K562 (cell line): Measurements from ENCODE around the gene RNF186. TPM values are rescaled to one million over a fixed set of nuclear protein-coding genes. Genes with fewer than 3 reads are reported as not detected.

Source experiments
- ATAC-seq: fragments of 200-7000 bp; cut with Tn5 transposase; 3 replicates; pipeline ENCODE4 v1.9.1; 2020; ENCODE audit warnings: moderate library complexity
- BruUV-seq: library from RNA; stranded (reverse); fragments of 400-500 nt; replicated peaks from 2 replicates; lab custom pipeline; 2021; lab: Mats Ljungman, UMichigan
- CTCF ChIA-PET: fragments of 300-600 bp; formaldehyde crosslinking; extraction: SDS; loops from one replicate; lab custom pipeline; 2021; ENCODE audit warnings: low intra/inter-chr PET ratio; lab: Yijun Ruan, JAX
- POLR2A ChIA-PET: fragments of 300-600, 350-650 bp; sonication (Branson Sonifier 250); formaldehyde crosslinking; extraction: SDS; loops from one replicate; lab custom pipeline; 2021; ENCODE audit warnings: antibody characterized with exemption, inconsistent platforms; lab: Yijun Ruan, JAX
- DNase-seq, 4 experiments: peaks; one replicate each; pipeline versions ENCODE4 v3.0.0 to v3.0.0-alpha.2; 2011 to 2018; ENCODE audit warnings: low spot score in 3 of 4, mixed read lengths in 3 of 4; ENCODE audit errors: extremely low read depth in 1 of 4
- FAIRE-seq: peaks from 2 replicates; lab custom pipeline; 2011; peaks lifted over from hg19 to GRCh38; lab: Jason Lieb, UNC
- H2AFZ ChIP-seq: 2 replicates; pipeline ENCODE4 v1.6.0; 2011; ENCODE audit warnings: low read depth, low read length, control low read depth, inconsistent platforms
- H3K27ac ChIP-seq: fragments of 200-600 bp; 3 replicates; pipeline ENCODE4 v1.8.0; 2011; ENCODE audit warnings: low read depth, mild to moderate bottlenecking, control low read depth, inconsistent platforms, low read length, moderate library complexity, mixed read lengths; ENCODE audit errors: extremely low read depth
- H3K27me3 ChIP-seq, 2 experiments: fragments of 300-600 bp in 1 of 2; 2 replicates in 1 of 2; 3 replicates in 1 of 2; pipeline versions ENCODE4 v1.6.0 to v1.8.0; 2011; ENCODE audit warnings: inconsistent platforms in 2 of 2, low read length in 2 of 2, mild to moderate bottlenecking in 1 of 2, mixed read lengths in 1 of 2, moderate library complexity in 1 of 2; ENCODE audit not compliant: control insufficient read depth in 2 of 2, insufficient read depth in 2 of 2
- H3K36me3 ChIP-seq: fragments of 300-600 bp; 3 replicates; pipeline ENCODE4 v1.8.0; 2011; ENCODE audit warnings: mild to moderate bottlenecking, low read length, inconsistent platforms; ENCODE audit not compliant: control insufficient read depth, insufficient read depth
- H3K4me1 ChIP-seq, 2 experiments: fragments of 200-600 bp in 1 of 2; replicated peaks in 1 of 2; 2 replicates in 1 of 2; 3 replicates in 1 of 2; pipeline versions ENCODE4 v1.5.1 to v1.8.0; 2011; ENCODE audit warnings: inconsistent platforms in 2 of 2, low read length in 2 of 2, mild to moderate bottlenecking in 1 of 2, mixed read lengths in 1 of 2, moderate library complexity in 1 of 2; ENCODE audit not compliant: control insufficient read depth in 2 of 2, insufficient read depth in 2 of 2
- H3K4me2 ChIP-seq: 2 replicates; pipeline ENCODE4 v1.6.1; 2011; ENCODE audit warnings: low read length, control low read depth, inconsistent platforms, mixed read lengths; ENCODE audit not compliant: insufficient read depth
- H3K4me3 ChIP-seq: fragments of 200-600 bp; sonication (generic), shearing (Covaris generic); 2 replicates; pipeline ENCODE4 v1.5.1; 2016; ENCODE audit warnings: control low read depth, inconsistent platforms
- H3K79me2 ChIP-seq: fragments of 200-600 bp; 3 replicates; pipeline ENCODE4 v1.8.0; 2011; ENCODE audit warnings: low read length, inconsistent platforms; ENCODE audit not compliant: control insufficient read depth, insufficient read depth
- H3K9ac ChIP-seq, 2 experiments: 2 replicates each; pipeline versions ENCODE4 v1.6.0 to v1.6.1; 2011; ENCODE audit warnings: low read depth in 2 of 2, low read length in 2 of 2, control low read depth in 1 of 2, inconsistent platforms in 1 of 2, mild to moderate bottlenecking in 1 of 2, mixed read lengths in 1 of 2; ENCODE audit not compliant: insufficient read depth in 1 of 2
- H3K9me1 ChIP-seq: one replicate; pipeline ENCODE4 v1.6.0; 2011; ENCODE audit warnings: inconsistent platforms, mild to moderate bottlenecking, low read length, moderate library complexity; ENCODE audit not compliant: control insufficient read depth, insufficient read depth
- H3K9me3 ChIP-seq: replicated peaks from 2 replicates; pipeline ENCODE4 v1.5.1; 2011; ENCODE audit warnings: low read depth, low read length, inconsistent platforms; ENCODE audit not compliant: control insufficient read depth, insufficient read depth
- H4K20me1 ChIP-seq: replicated peaks from 2 replicates; pipeline ENCODE4 v1.6.1; 2011; ENCODE audit warnings: low read length, inconsistent platforms, mixed read lengths; ENCODE audit not compliant: control insufficient read depth, insufficient read depth
- AFF4 ChIP-seq: sonication (generic); formaldehyde crosslinking; IDR thresholded peaks from 2 replicates; pipeline ENCODE4 v1.8.0; 2023; ENCODE audit warnings: mild to moderate bottlenecking, missing genetic modification reagents
- BHLHE40 ChIP-seq: IDR thresholded peaks from 2 replicates; pipeline ENCODE4 v1.6.1; 2011; ENCODE audit warnings: low read length, improper control_type of control experiment
- RERE ChIP-seq: sonication (generic); formaldehyde crosslinking; IDR thresholded peaks from 2 replicates; pipeline ENCODE4 v1.8.0; 2023; ENCODE audit warnings: missing genetic modification reagents, mild to moderate bottlenecking, borderline replicate concordance
- ZNF280A ChIP-seq: fragments of 450-650 bp; IDR thresholded peaks from 2 replicates; pipeline ENCODE4 v1.6.1; 2018; ENCODE audit warnings: mild to moderate bottlenecking, low read depth; ENCODE audit not compliant: partially characterized antibody
- WGBS: fragments of 100-300 bp; shearing (Covaris generic); methylation state at CpG from one replicate; pipeline ENCODE4 v1.1.6; 2016; ENCODE audit warnings: low coverage, mixed read lengths; ENCODE audit not compliant: insufficient coverage; ENCODE audit errors: missing lambda C conversion rate; 5-methylcytosine and 5-hydroxymethylcytosine counted together
- in situ Hi-C: fragments of 300-500 bp; cut with MboI; formaldehyde crosslinking; loops from 4 replicates; pipeline ENCODE4 v1.15.0; 2018; ENCODE audit warnings: inconsistent platforms, mixed read lengths
- intact Hi-C: fragments of 100-400 bp; cut with micrococcal nuclease; formaldehyde crosslinking; loops from 2 replicates; pipeline ENCODE4 v1.14.2; 2022
- polyA plus RNA-seq, 8 experiments: library from polyadenylated mRNA; depleted of rRNA in 4 of 8; stranded (reverse) in 5 of 8; unstranded in 3 of 8; fragments of >200 nt; fragmentation: Nextera tagmentation in 2 of 8; fragmentation: Illumina TruSeq in 1 of 8; extraction: Ambion mirVana in 2 of 8; extraction: Trizol in 1 of 8; gene quantifications; 2 replicates each; pipeline versions ENCODE4 v1.2.1 to v1.2.3, GENCODE V29; 2011 to 2014; ENCODE audit warnings: inconsistent platforms in 1 of 8, missing spikeins in 1 of 8
- total RNA-seq, 7 experiments: library from RNA; depleted of rRNA in 6 of 7; stranded (reverse); fragments of >200 nt in 6 of 7; fragmentation: Illumina TruSeq in 2 of 7; extraction: Trizol in 2 of 7; gene quantifications; 2 replicates each; pipeline versions ENCODE4 v1.2.1 to v1.2.3, GENCODE V29; 2011 to 2021; ENCODE audit warnings: low replicate concordance in 1 of 7

RNF186 gene
- total and polyA plus RNA-seq, 9 of the 15 experiments (the other 6 are each of a cell fraction or from before 2014, with no cell fraction given), result not detected

- no peak for TF ChIP-seq AFF4 (CRISPR knock-in tag)
Measured at GRCh38 chr1:19772053-19772452, 43.0 kb downstream of the RNF186 start (continued).

- peaks cover 34 to 66% of the 10 kb centered on the region in 2 experiments for H3K27me3 ChIP-seq
- no peaks in the 10 kb centered on the region for H3K79me2 ChIP-seq
- under 1% methylated on average over 6 of the region's 6 CpGs for WGBS
- in situ Hi-C loops (no loop called here), intact Hi-C loops (no loop called here)
- CTCF ChIA-PET, result no interaction called here
- no peaks in the 10 kb centered on the region for H3K9me1 ChIP-seq
- FAIRE-seq, result peak; percentile 48
- H3K9me3 ChIP-seq, result no peaks in the 10 kb centered on the region
- no peak for DNase-seq
- H3K4me1 ChIP-seq, result 0 out of 5 replicates have a peak, but pooled peaks cover 0 to 2% of the 10 kb centered on the region in 2 experiments
- H4K20me1 ChIP-seq, result peaks cover 2% of the 10 kb centered on the region; the same call in 1 of the 2 replicates
- H3K27ac ChIP-seq, result no peak overlapping the region
- TF ChIP-seq BHLHE40 (peak; percentile 74), ZNF280A (no peak), RERE (CRISPR knock-in tag) (no peak)
- TF ChIP-seq, all 486 proteins: peak for 1
- POLR2A ChIA-PET, result interaction anchor here (1.2 kb wide), 1 partner anchor 16 kb away, joined by 3 read pairs; no protein-coding TSS in a partner anchor
- ATAC-seq, result no peak
- Histone ChIP-seq H3K4me3 (no peak overlapping the region), H3K4me2 (no peak overlapping the region), H3K36me3 (no peaks in the 10 kb centered on the region), H2AFZ (no peak overlapping the region), H3K9ac (no peak overlapping the region)
- BruUV-seq, result no TSS peak
Measured at GRCh38 chr1:19771350-19771749, 43.7 kb downstream of the RNF186 start.
